Measurements from ENCODE around the gene OR5B12.

- TF ChIP-seq CTCF (IDR thresholded peaks at IDR 0.05; ENCODE audit: low read depth, low read length) (no peak), EZH2phosphoT487 (IDR thresholded peaks at IDR 0.05; ENCODE audit: low read depth) (no peak)
These were observed 23.7 kb upstream of the OR5B12 start for GRCh38 chr11:58465690-58466089.

Measured in OCI-LY3 (cell line).